K562 (cell line): Measurements from ENCODE around the gene PNCK. TPM values are rescaled to one million over a fixed set of nuclear protein-coding genes. Genes with fewer than 3 reads are reported as not detected.

Experiments
- ATAC-seq: fragments of 200-7000 bp; cut with Tn5 transposase; 3 replicates; pipeline ENCODE4 v1.9.1; 2020; ENCODE audit warnings: moderate library complexity
- BruUV-seq: library from RNA; stranded (reverse); fragments of 400-500 nt; replicated peaks from 2 replicates; lab custom pipeline; 2021; lab: Mats Ljungman, UMichigan
- CTCF ChIA-PET: fragments of 300-600 bp; formaldehyde crosslinking; extraction: SDS; loops from one replicate; lab custom pipeline; 2021; ENCODE audit warnings: low intra/inter-chr PET ratio; lab: Yijun Ruan, JAX
- POLR2A ChIA-PET: fragments of 300-600, 350-650 bp; sonication (Branson Sonifier 250); formaldehyde crosslinking; extraction: SDS; loops from one replicate; lab custom pipeline; 2021; ENCODE audit warnings: antibody characterized with exemption, inconsistent platforms; lab: Yijun Ruan, JAX
- DNase-seq, 4 experiments: peaks; one replicate each; pipeline versions ENCODE4 v3.0.0 to v3.0.0-alpha.2; 2011 to 2018; ENCODE audit warnings: low spot score in 3 of 4, mixed read lengths in 3 of 4; ENCODE audit errors: extremely low read depth in 1 of 4
- FAIRE-seq: peaks from 2 replicates; lab custom pipeline; 2011; peaks lifted over from hg19 to GRCh38; lab: Jason Lieb, UNC
- H2AFZ ChIP-seq: 2 replicates; pipeline ENCODE4 v1.6.0; 2011; ENCODE audit warnings: low read depth, low read length, control low read depth, inconsistent platforms
- H3K27ac ChIP-seq: fragments of 200-600 bp; 3 replicates; pipeline ENCODE4 v1.8.0; 2011; ENCODE audit warnings: low read depth, mild to moderate bottlenecking, control low read depth, inconsistent platforms, low read length, moderate library complexity, mixed read lengths; ENCODE audit errors: extremely low read depth
- H3K27me3 ChIP-seq, 2 experiments: fragments of 300-600 bp in 1 of 2; 2 replicates in 1 of 2; 3 replicates in 1 of 2; pipeline versions ENCODE4 v1.6.0 to v1.8.0; 2011; ENCODE audit warnings: inconsistent platforms in 2 of 2, low read length in 2 of 2, mild to moderate bottlenecking in 1 of 2, mixed read lengths in 1 of 2, moderate library complexity in 1 of 2; ENCODE audit not compliant: control insufficient read depth in 2 of 2, insufficient read depth in 2 of 2
- H3K36me3 ChIP-seq: fragments of 300-600 bp; 3 replicates; pipeline ENCODE4 v1.8.0; 2011; ENCODE audit warnings: mild to moderate bottlenecking, low read length, inconsistent platforms; ENCODE audit not compliant: control insufficient read depth, insufficient read depth
- H3K4me1 ChIP-seq, 2 experiments: fragments of 200-600 bp in 1 of 2; replicated peaks in 1 of 2; 2 replicates in 1 of 2; 3 replicates in 1 of 2; pipeline versions ENCODE4 v1.5.1 to v1.8.0; 2011; ENCODE audit warnings: inconsistent platforms in 2 of 2, low read length in 2 of 2, mild to moderate bottlenecking in 1 of 2, mixed read lengths in 1 of 2, moderate library complexity in 1 of 2; ENCODE audit not compliant: control insufficient read depth in 2 of 2, insufficient read depth in 2 of 2
- H3K4me2 ChIP-seq: 2 replicates; pipeline ENCODE4 v1.6.1; 2011; ENCODE audit warnings: low read length, control low read depth, inconsistent platforms, mixed read lengths; ENCODE audit not compliant: insufficient read depth
- H3K4me3 ChIP-seq: fragments of 200-600 bp; sonication (generic), shearing (Covaris generic); 2 replicates; pipeline ENCODE4 v1.5.1; 2016; ENCODE audit warnings: control low read depth, inconsistent platforms
- H3K79me2 ChIP-seq: fragments of 200-600 bp; 3 replicates; pipeline ENCODE4 v1.8.0; 2011; ENCODE audit warnings: low read length, inconsistent platforms; ENCODE audit not compliant: control insufficient read depth, insufficient read depth
- H3K9ac ChIP-seq, 2 experiments: 2 replicates each; pipeline versions ENCODE4 v1.6.0 to v1.6.1; 2011; ENCODE audit warnings: low read depth in 2 of 2, low read length in 2 of 2, control low read depth in 1 of 2, inconsistent platforms in 1 of 2, mild to moderate bottlenecking in 1 of 2, mixed read lengths in 1 of 2; ENCODE audit not compliant: insufficient read depth in 1 of 2
- H3K9me1 ChIP-seq: one replicate; pipeline ENCODE4 v1.6.0; 2011; ENCODE audit warnings: inconsistent platforms, mild to moderate bottlenecking, low read length, moderate library complexity; ENCODE audit not compliant: control insufficient read depth, insufficient read depth
- H3K9me3 ChIP-seq: replicated peaks from 2 replicates; pipeline ENCODE4 v1.5.1; 2011; ENCODE audit warnings: low read depth, low read length, inconsistent platforms; ENCODE audit not compliant: control insufficient read depth, insufficient read depth
- H4K20me1 ChIP-seq: replicated peaks from 2 replicates; pipeline ENCODE4 v1.6.1; 2011; ENCODE audit warnings: low read length, inconsistent platforms, mixed read lengths; ENCODE audit not compliant: control insufficient read depth, insufficient read depth
- CBX5 ChIP-seq: IDR thresholded peaks from 2 replicates; pipeline ENCODE4 v1.6.1; 2014; ENCODE audit warnings: low read depth, borderline replicate concordance
- HMG20A ChIP-seq: fragments of 450-650 bp; formaldehyde crosslinking; conservative IDR thresholded peaks from 2 replicates; pipeline ENCODE4 v1.4.0; 2020; ENCODE audit warnings: mild to moderate bottlenecking, mixed read lengths
- NFE2L1 ChIP-seq: fragments of 450-650 bp; IDR thresholded peaks from 2 replicates; pipeline ENCODE4 v1.6.1; 2016; ENCODE audit warnings: missing genetic modification characterization, low read depth, mild to moderate bottlenecking, missing compliant biosample characterization, moderate library complexity, borderline replicate concordance
- POLR2G ChIP-seq: fragments of 200-400 bp; formaldehyde crosslinking; IDR thresholded peaks from 2 replicates; pipeline ENCODE4 v1.6.1; 2017; ENCODE audit warnings: low read depth, mild to moderate bottlenecking, antibody characterized with exemption, low read length, moderate library complexity
- ZNF140 ChIP-seq: fragments of 250-450 bp; sonication (Bioruptor Pico); IDR thresholded peaks from 2 replicates; pipeline ENCODE4 v1.8.0; 2021; ENCODE audit warnings: moderate library complexity, mild to moderate bottlenecking, inconsistent platforms
- ZNF764 ChIP-seq: fragments of 250-450 bp; sonication (Bioruptor Pico); IDR thresholded peaks from 2 replicates; pipeline ENCODE4 v1.4.0; 2020; ENCODE audit warnings: low read depth, mild to moderate bottlenecking, moderate library complexity
- ZNF79 ChIP-seq: fragments of 250-450 bp; sonication (Bioruptor Pico); IDR thresholded peaks from 2 replicates; pipeline ENCODE4 v1.4.0; 2020; ENCODE audit warnings: low read depth, mild to moderate bottlenecking, moderate library complexity
- WGBS: fragments of 100-300 bp; shearing (Covaris generic); methylation state at CpG from one replicate; pipeline ENCODE4 v1.1.6; 2016; ENCODE audit warnings: low coverage, mixed read lengths; ENCODE audit not compliant: insufficient coverage; ENCODE audit errors: missing lambda C conversion rate; 5-methylcytosine and 5-hydroxymethylcytosine counted together
- in situ Hi-C: fragments of 300-500 bp; cut with MboI; formaldehyde crosslinking; loops from 4 replicates; pipeline ENCODE4 v1.15.0; 2018; ENCODE audit warnings: inconsistent platforms, mixed read lengths
- intact Hi-C: fragments of 100-400 bp; cut with micrococcal nuclease; formaldehyde crosslinking; loops from 2 replicates; pipeline ENCODE4 v1.14.2; 2022
- polyA plus RNA-seq, 8 experiments: library from polyadenylated mRNA; depleted of rRNA in 4 of 8; stranded (reverse) in 5 of 8; unstranded in 3 of 8; fragments of >200 nt; fragmentation: Nextera tagmentation in 2 of 8; fragmentation: Illumina TruSeq in 1 of 8; extraction: Ambion mirVana in 2 of 8; extraction: Trizol in 1 of 8; gene quantifications; 2 replicates each; pipeline versions ENCODE4 v1.2.1 to v1.2.3, GENCODE V29; 2011 to 2014; ENCODE audit warnings: inconsistent platforms in 1 of 8, missing spikeins in 1 of 8
- total RNA-seq, 7 experiments: library from RNA; depleted of rRNA in 6 of 7; stranded (reverse); fragments of >200 nt in 6 of 7; fragmentation: Illumina TruSeq in 2 of 7; extraction: Trizol in 2 of 7; gene quantifications; 2 replicates each; pipeline versions ENCODE4 v1.2.1 to v1.2.3, GENCODE V29; 2011 to 2021; ENCODE audit warnings: low replicate concordance in 1 of 7
- TF ChIP-seq, protein P1 (sequence below): fragments of 250-450 bp; sonication (Bioruptor Pico); IDR thresholded peaks from 2 replicates; pipeline ENCODE4 v1.9.0; 2021; ENCODE audit warnings: mild to moderate bottlenecking, inconsistent platforms
- TF ChIP-seq, protein P2 (sequence below): fragments of 450-650 bp; conservative IDR thresholded peaks from 2 replicates; pipeline ENCODE4 v1.6.1; 2016; ENCODE audit warnings: missing genetic modification characterization, low read depth, mild to moderate bottlenecking, control low read depth, missing compliant biosample characterization

PNCK gene
- total and polyA plus RNA-seq, 9 of the 15 experiments (the other 6 are each of a cell fraction or from before 2014, with no cell fraction given) = 0.13 to 7.5 (median 1.2) TPM; not detected in 1

DNA sequence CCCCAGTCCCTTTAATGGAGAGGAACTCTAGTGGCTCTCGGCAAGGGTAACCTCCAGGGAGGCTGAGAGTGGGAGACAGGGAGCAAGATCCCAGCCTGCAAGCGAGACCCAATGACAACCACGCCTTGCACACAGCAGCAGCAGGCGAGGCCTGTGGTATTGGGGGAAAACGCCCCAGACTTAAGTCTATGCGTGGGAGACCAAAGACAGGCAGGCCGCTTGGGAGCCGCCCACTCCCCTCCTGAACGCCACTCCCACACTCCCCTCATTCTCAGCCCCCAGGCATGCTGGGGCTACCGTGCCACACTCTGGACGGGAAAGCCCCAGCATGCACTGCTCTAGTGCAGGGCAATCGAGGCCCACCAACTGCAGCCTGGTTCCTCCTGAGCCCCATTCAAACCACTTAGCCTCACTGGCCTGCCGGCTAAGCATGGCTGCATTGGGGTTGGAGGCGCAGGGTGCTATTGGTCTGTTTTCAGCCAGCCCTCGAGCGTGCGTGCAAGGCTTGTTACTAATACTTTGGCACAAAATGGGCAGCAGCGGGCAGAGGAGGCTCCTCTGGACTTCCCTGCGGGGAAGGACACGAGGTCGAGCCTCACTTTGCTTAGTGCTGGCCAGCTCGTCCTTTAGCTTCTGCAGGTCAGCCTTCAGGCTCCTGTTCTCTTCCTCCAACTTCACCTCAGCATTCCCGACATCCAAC, 28.9 kb upstream of the PNCK start:
- Histone ChIP-seq H3K36me3 (peaks cover 72% of the 10 kb centered on the region; the same call in 1 of the 3 replicates), H3K79me2 (0 out of 3 replicates have a peak, but pooled peaks cover 3% of the 10 kb centered on the region), H3K9me3 (no peaks in the 10 kb centered on the region), H4K20me1 (no peaks in the 10 kb centered on the region), H3K4me2 (no peak overlapping the region), H3K27me3 (no peaks in the 10 kb centered on the region), H3K27ac (no peak overlapping the region), H2AFZ (no peak overlapping the region), H3K4me1 (no peaks in the 10 kb centered on the region), H3K4me3 (no peak overlapping the region), H3K9ac (no peak overlapping the region), H3K9me1 (no peaks in the 10 kb centered on the region)
- BruUV-seq = no TSS peak
- WGBS = 80% methylated on average over 18 of the region's 23 CpGs
- ChIA-PET CTCF (no interaction called here), POLR2A (interaction anchor here (0.6 to 0.7 kb wide), 2 partner anchors 58 to 272 kb away, joined by 3 read pairs; no protein-coding TSS in a partner anchor)
- TF ChIP-seq HMG20A (no peak), POLR2G (0 out of 2 replicates have a peak, but pooled peaks have one; percentile 1), ZNF140 (CRISPR knock-in tag) (no peak), CBX5 (no peak)
- intact Hi-C loops = no loop called here
- DNase-seq (no peak), ATAC-seq (no peak), FAIRE-seq (no peak)
- in situ Hi-C loops = no loop called here

DNA sequence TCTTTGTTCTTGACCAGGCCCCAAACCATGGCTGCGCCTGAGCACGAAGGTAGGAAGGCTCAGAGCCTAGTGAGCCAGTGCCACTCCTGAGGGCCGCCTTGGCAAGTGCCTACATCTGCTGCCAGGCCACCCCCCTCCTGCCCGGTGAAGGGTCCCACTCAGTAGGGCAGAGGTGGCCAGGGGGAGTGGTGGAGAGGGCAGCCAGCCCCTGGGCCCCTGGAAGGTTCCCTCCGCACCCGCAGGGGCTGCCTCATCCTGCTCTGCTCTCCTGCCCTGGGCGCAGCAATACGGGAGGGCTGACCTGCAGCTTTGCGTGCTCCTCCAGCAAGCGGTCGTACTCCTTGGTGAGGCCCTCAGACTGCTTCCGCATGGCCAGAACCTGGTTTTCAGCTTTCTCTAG, 28.1 kb upstream of the PNCK start:
- ATAC-seq = no peak
- CTCF ChIA-PET = no interaction called here
- no TSS peak for BruUV-seq
- TF ChIP-seq, protein P1, sequence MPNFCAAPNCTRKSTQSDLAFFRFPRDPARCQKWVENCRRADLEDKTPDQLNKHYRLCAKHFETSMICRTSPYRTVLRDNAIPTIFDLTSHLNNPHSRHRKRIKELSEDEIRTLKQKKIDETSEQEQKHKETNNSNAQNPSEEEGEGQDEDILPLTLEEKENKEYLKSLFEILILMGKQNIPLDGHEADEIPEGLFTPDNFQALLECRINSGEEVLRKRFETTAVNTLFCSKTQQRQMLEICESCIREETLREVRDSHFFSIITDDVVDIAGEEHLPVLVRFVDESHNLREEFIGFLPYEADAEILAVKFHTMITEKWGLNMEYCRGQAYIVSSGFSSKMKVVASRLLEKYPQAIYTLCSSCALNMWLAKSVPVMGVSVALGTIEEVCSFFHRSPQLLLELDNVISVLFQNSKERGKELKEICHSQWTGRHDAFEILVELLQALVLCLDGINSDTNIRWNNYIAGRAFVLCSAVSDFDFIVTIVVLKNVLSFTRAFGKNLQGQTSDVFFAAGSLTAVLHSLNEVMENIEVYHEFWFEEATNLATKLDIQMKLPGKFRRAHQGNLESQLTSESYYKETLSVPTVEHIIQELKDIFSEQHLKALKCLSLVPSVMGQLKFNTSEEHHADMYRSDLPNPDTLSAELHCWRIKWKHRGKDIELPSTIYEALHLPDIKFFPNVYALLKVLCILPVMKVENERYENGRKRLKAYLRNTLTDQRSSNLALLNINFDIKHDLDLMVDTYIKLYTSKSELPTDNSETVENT (CRISPR knock-in tag) = no peak
- no peak for TF ChIP-seq NFE2L1 (tag)
- TF ChIP-seq, protein P2, sequence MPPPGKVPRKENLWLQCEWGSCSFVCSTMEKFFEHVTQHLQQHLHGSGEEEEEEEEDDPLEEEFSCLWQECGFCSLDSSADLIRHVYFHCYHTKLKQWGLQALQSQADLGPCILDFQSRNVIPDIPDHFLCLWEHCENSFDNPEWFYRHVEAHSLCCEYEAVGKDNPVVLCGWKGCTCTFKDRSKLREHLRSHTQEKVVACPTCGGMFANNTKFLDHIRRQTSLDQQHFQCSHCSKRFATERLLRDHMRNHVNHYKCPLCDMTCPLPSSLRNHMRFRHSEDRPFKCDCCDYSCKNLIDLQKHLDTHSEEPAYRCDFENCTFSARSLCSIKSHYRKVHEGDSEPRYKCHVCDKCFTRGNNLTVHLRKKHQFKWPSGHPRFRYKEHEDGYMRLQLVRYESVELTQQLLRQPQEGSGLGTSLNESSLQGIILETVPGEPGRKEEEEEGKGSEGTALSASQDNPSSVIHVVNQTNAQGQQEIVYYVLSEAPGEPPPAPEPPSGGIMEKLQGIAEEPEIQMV = no peak
- TF ChIP-seq ZNF79 (CRISPR knock-in tag) = no peak
- no peak for TF ChIP-seq ZNF764 (CRISPR knock-in tag)

More for the DNA sequence above, 28.1 kb upstream of the PNCK start:
- Histone ChIP-seq H3K79me2 (no peaks in the 10 kb centered on the region), H3K27me3 (no peaks in the 10 kb centered on the region), H3K4me1 (peaks cover 0 to 4% of the 10 kb centered on the region in 2 experiments; a peak in 1 of 5 replicates), H3K36me3 (peaks cover 68% of the 10 kb centered on the region; the same call in 1 of the 3 replicates), H3K4me3 (no peak overlapping the region), H3K9me3 (no peaks in the 10 kb centered on the region), H3K9ac (no peak overlapping the region), H4K20me1 (no peaks in the 10 kb centered on the region), H3K9me1 (no peaks in the 10 kb centered on the region), H3K4me2 (no peak overlapping the region), H3K27ac (no peak overlapping the region), H2AFZ (no peak overlapping the region)
- intact Hi-C loops (no loop called here), in situ Hi-C loops (no loop called here)
- 89% methylated on average over 8 of the region's 12 CpGs for WGBS
- DNase-seq (no peak), FAIRE-seq (no peak)
- POLR2A ChIA-PET = interaction anchor here (0.6 to 0.7 kb wide), 2 partner anchors 57 to 273 kb away, joined by 3 read pairs; no protein-coding TSS in a partner anchor
